Stimulated activated CD8-positive, alpha-beta memory T cell treated with anti-CD3 and anti-CD28 coated beads, Interleukin-2, amount 100 ng/mL, for 48 hours (primary cell): ENCODE results near the gene HOXA10.

Source experiments
- DNase-seq, 2 donors: peaks; one replicate each; pipeline ENCODE4 v3.0.0-alpha.2; 2020; ENCODE audit warnings: low read depth in 2 of 2

Gene HOXA10

GRCh38 chr7:27168265-27168947 lies 5.7 kb downstream of the HOXA10 start:
- DNase-seq = no peak

- DNase-seq = no peak
Observed at GRCh38 chr7:27167916-27168264, 6.2 kb downstream of the HOXA10 start.

GRCh38 chr7:27166531-27167505 lies 7.3 kb downstream of the HOXA10 start:
- DNase-seq = no peak

GRCh38 chr7:27165996-27166530 lies 8.1 kb downstream of the HOXA10 start:
- no peak for DNase-seq

GRCh38 chr7:27165089-27165995 lies 8.8 kb downstream of the HOXA10 start, which contains the start of gene HOXA9:
Gene HOXA9, minus strand, starts transcription at chr7:27165537. Its CDS starts 80 bp downstream, at chr7:27165457.
- DNase-seq = no peak

- DNase-seq = no peak
Observed at GRCh38 chr7:27164367-27165088, 9.6 kb downstream of the HOXA10 start.

- DNase-seq = no peak
Observed at GRCh38 chr7:27164045-27164366, 10.1 kb downstream of the HOXA10 start.

- DNase-seq = no peak
Observed at GRCh38 chr7:27163288-27164044, 10.7 kb downstream of the HOXA10 start.

- no peak for DNase-seq
Observed at GRCh38 chr7:27162561-27163287, 11.4 kb downstream of the HOXA10 start.

GRCh38 chr7:27161721-27162560 lies 12.2 kb downstream of the HOXA10 start:
- no peak for DNase-seq

- DNase-seq = no peak
Observed at GRCh38 chr7:27161214-27161720, 12.9 kb downstream of the HOXA10 start.

GRCh38 chr7:27160546-27161213 lies 13.4 kb downstream of the HOXA10 start:
- peak; percentile 74 to 77 for DNase-seq

GRCh38 chr7:27160145-27160545 lies 14.0 kb downstream of the HOXA10 start:
- DNase-seq = no peak

GRCh38 chr7:27159266-27160144 lies 14.6 kb downstream of the HOXA10 start:
- DNase-seq = no peak

- no peak for DNase-seq
Observed at GRCh38 chr7:27158436-27159265, 15.5 kb downstream of the HOXA10 start.
